HEK293 (cell line): Measurements from ENCODE around the gene SNUPN.

ENCODE experiments used
- CTCF ChIA-PET: fragments of 350-600 bp; formaldehyde crosslinking; extraction: SDS; loops from one replicate; lab custom pipeline; 2021; ENCODE audit warnings: antibody characterized with exemption; lab: Yijun Ruan, JAX
- POLR2A ChIA-PET: fragments of 300-600 bp; formaldehyde crosslinking; extraction: SDS; loops from one replicate; lab custom pipeline; 2020; ENCODE audit warnings: antibody characterized with exemption, inconsistent platforms; lab: Yijun Ruan, JAX
- H3K27ac ChIP-seq: fragments of 200-500 bp; sonication (Bioruptor generic); 2 replicates; pipeline ENCODE4 v1.5.1; 2014; ENCODE audit warnings: low read depth, low read length, control low read depth, inconsistent platforms; ENCODE audit errors: extremely low read depth
- H3K36me3 ChIP-seq, 2 experiments: fragments of 200-500 bp in 1 of 2; sonication (Bioruptor generic) in 1 of 2; 1 replicate in 1 of 2; 2 replicates in 1 of 2; pipeline ENCODE4 v1.5.1; 2014 to 2017; ENCODE audit warnings: inconsistent platforms in 2 of 2, low read length in 2 of 2; ENCODE audit not compliant: control insufficient read depth in 2 of 2, insufficient read depth in 1 of 2
- H3K4me1 ChIP-seq: fragments of 200-500 bp; sonication (Bioruptor generic); 2 replicates; pipeline ENCODE4 v1.5.1; 2014; ENCODE audit warnings: mild to moderate bottlenecking, low read length, inconsistent platforms; ENCODE audit not compliant: control insufficient read depth, insufficient read depth
- H3K4me3 ChIP-seq: 2 replicates; pipeline ENCODE4 v1.5.1; 2011; ENCODE audit warnings: low read depth, mild to moderate bottlenecking, control low read depth, low read length, moderate library complexity
- H3K9me3 ChIP-seq: fragments of 200-500 bp; sonication (Bioruptor generic); 2 replicates; pipeline ENCODE4 v1.5.1; 2014; ENCODE audit warnings: low read depth, low read length, inconsistent platforms; ENCODE audit not compliant: control insufficient read depth, insufficient read depth
- BCL11A ChIP-seq: fragments of 450-650 bp; formaldehyde crosslinking; IDR thresholded peaks from 2 replicates; pipeline ENCODE4 v1.5.1; 2016; ENCODE audit warnings: low read depth, missing biosample characterization, missing genetic modification characterization
- GFI1B ChIP-seq: fragments of 450-650 bp; formaldehyde crosslinking; IDR thresholded peaks from 2 replicates; pipeline ENCODE4 v1.5.1; 2016; ENCODE audit warnings: missing biosample characterization, missing genetic modification characterization
- HOXC10 ChIP-seq: sonication (generic); formaldehyde crosslinking; IDR thresholded peaks from 2 replicates; pipeline ENCODE4 v1.8.1; 2023; ENCODE audit warnings: mild to moderate bottlenecking, missing genetic modification reagents
- KLF1 ChIP-seq: fragments of 450-650 bp; formaldehyde crosslinking; IDR thresholded peaks from 2 replicates; pipeline ENCODE4 v1.5.1; 2016; ENCODE audit warnings: missing biosample characterization, missing genetic modification characterization
- KLF7 ChIP-seq: fragments of 450-650 bp; formaldehyde crosslinking; IDR thresholded peaks from 2 replicates; pipeline ENCODE4 v1.5.1; 2016; ENCODE audit warnings: missing biosample characterization, missing genetic modification characterization, borderline replicate concordance
- MYNN ChIP-seq: fragments of 450-650 bp; formaldehyde crosslinking; IDR thresholded peaks from 2 replicates; pipeline ENCODE4 v1.5.1; 2016; ENCODE audit warnings: missing biosample characterization, missing genetic modification characterization, borderline replicate concordance
- PATZ1 ChIP-seq: fragments of 450-650 bp; formaldehyde crosslinking; IDR thresholded peaks from 2 replicates; pipeline ENCODE4 v1.5.1; 2016; ENCODE audit warnings: missing biosample characterization, missing genetic modification characterization
- SP3 ChIP-seq: fragments of 450-650 bp; formaldehyde crosslinking; IDR thresholded peaks from 2 replicates; pipeline ENCODE4 v1.5.1; 2016; ENCODE audit warnings: missing biosample characterization, missing genetic modification characterization
- SP7 ChIP-seq: fragments of 450-650 bp; formaldehyde crosslinking; IDR thresholded peaks from 2 replicates; pipeline ENCODE4 v1.5.1; 2016; ENCODE audit warnings: missing biosample characterization, missing genetic modification characterization
- TRIM28 ChIP-seq: IDR thresholded peaks from 2 replicates; pipeline ENCODE4 v1.6.1; 2011; ENCODE audit warnings: low read length, control low read depth, borderline replicate concordance
- WT1 ChIP-seq: fragments of 450-650 bp; formaldehyde crosslinking; IDR thresholded peaks from 2 replicates; pipeline ENCODE4 v1.5.1; 2016; ENCODE audit warnings: missing biosample characterization, missing genetic modification characterization
- ZBTB1 ChIP-seq: fragments of 450-650 bp; formaldehyde crosslinking; IDR thresholded peaks from 2 replicates; pipeline ENCODE4 v1.5.1; 2016; ENCODE audit warnings: missing biosample characterization, missing genetic modification characterization
- ZBTB17 ChIP-seq: fragments of 450-650 bp; formaldehyde crosslinking; IDR thresholded peaks from 2 replicates; pipeline ENCODE4 v1.5.1; 2016; ENCODE audit warnings: missing biosample characterization, missing genetic modification characterization
- ZBTB48 ChIP-seq: fragments of 450-650 bp; formaldehyde crosslinking; IDR thresholded peaks from 2 replicates; pipeline ENCODE4 v1.5.1; 2016; ENCODE audit warnings: missing biosample characterization, missing genetic modification characterization
- ZFP37 ChIP-seq: fragments of 450-650 bp; formaldehyde crosslinking; IDR thresholded peaks from 2 replicates; pipeline ENCODE4 v1.5.1; 2016; ENCODE audit warnings: missing biosample characterization, missing genetic modification characterization
- ZFP69B ChIP-seq: fragments of 450-650 bp; formaldehyde crosslinking; IDR thresholded peaks from 2 replicates; pipeline ENCODE4 v1.5.1; 2016; ENCODE audit warnings: missing biosample characterization, missing genetic modification characterization
- ZNF169 ChIP-seq: fragments of 450-650 bp; formaldehyde crosslinking; IDR thresholded peaks from 2 replicates; pipeline ENCODE4 v1.5.1; 2016; ENCODE audit warnings: missing biosample characterization, missing genetic modification characterization
- ZNF747 ChIP-seq: fragments of 450-650 bp; formaldehyde crosslinking; IDR thresholded peaks from 2 replicates; pipeline ENCODE4 v1.5.1; 2016; ENCODE audit warnings: missing biosample characterization, missing genetic modification characterization
- ZNF76 ChIP-seq: fragments of 450-650 bp; formaldehyde crosslinking; IDR thresholded peaks from 2 replicates; pipeline ENCODE4; 2016; ENCODE audit warnings: low read depth, missing biosample characterization, missing genetic modification characterization, borderline replicate concordance
- TF ChIP-seq, protein P1 (sequence below): fragments of 450-650 bp; formaldehyde crosslinking; IDR thresholded peaks from 2 replicates; pipeline ENCODE4 v1.5.1; 2016; ENCODE audit warnings: missing biosample characterization, missing genetic modification characterization
- TF ChIP-seq, protein P2 (sequence below): fragments of 450-650 bp; formaldehyde crosslinking; IDR thresholded peaks from 2 replicates; pipeline ENCODE4 v1.5.1; 2017; ENCODE audit warnings: missing biosample characterization, missing genetic modification characterization
- TF ChIP-seq, protein P3 (sequence below): fragments of 450-650 bp; formaldehyde crosslinking; IDR thresholded peaks from 2 replicates; pipeline ENCODE4 v1.5.1; 2017; ENCODE audit warnings: missing biosample characterization, mild to moderate bottlenecking, missing genetic modification characterization, moderate library complexity
- TF ChIP-seq, protein P4 (sequence below): fragments of 450-650 bp; formaldehyde crosslinking; IDR thresholded peaks from 2 replicates; pipeline ENCODE4 v1.5.0; 2017; ENCODE audit warnings: missing biosample characterization, missing genetic modification characterization, borderline replicate concordance

Gene SNUPN

DNA sequence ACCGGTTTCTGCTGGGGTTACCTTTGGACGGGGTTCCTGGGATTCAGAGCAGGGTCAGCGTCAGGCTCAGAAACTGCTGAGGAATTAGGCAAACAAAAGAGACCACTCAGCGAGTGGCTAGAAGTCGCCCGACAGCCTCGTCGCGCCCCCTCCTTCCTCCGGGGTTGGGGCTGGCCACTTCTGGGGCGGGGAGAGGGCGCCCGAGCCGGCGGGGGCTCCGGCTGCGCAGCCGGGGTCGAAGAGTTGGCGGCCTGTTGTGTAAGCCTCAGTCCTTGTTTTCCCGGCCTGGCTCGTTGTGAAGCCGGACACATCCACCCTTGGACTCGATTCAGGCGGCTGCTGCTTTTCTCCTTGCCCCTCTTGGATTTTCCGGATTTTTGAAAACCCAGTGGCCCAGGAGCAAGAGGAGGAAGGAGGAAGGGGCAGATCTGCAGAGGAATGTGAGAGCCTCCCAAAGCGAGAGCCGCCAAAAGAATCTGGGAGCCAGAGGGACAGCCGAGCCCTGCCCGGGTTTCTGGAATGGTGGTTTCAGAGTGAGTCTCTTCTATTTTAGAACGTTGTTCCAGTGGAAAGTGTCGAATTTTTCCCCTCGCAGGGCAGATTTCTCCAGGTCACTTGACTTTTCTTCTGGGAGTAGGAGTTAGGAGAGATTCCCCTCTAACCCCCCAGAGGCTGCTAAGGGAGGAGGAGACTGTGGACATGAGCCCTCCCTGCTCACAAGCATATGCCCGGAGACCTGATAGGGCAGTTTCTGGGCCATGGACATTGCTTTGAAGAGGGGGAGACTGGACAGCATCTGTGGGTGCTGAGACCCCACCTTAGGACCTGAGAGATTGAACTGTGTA lies 22.9 kb upstream of the SNUPN start (continued):
- TF ChIP-seq HOXC10 (CRISPR knock-in tag) (no peak), ZNF747 (tag by site-specific recombination) (no peak), ZNF169 (tag by site-specific recombination) (no peak)
- TF ChIP-seq, protein P1, sequence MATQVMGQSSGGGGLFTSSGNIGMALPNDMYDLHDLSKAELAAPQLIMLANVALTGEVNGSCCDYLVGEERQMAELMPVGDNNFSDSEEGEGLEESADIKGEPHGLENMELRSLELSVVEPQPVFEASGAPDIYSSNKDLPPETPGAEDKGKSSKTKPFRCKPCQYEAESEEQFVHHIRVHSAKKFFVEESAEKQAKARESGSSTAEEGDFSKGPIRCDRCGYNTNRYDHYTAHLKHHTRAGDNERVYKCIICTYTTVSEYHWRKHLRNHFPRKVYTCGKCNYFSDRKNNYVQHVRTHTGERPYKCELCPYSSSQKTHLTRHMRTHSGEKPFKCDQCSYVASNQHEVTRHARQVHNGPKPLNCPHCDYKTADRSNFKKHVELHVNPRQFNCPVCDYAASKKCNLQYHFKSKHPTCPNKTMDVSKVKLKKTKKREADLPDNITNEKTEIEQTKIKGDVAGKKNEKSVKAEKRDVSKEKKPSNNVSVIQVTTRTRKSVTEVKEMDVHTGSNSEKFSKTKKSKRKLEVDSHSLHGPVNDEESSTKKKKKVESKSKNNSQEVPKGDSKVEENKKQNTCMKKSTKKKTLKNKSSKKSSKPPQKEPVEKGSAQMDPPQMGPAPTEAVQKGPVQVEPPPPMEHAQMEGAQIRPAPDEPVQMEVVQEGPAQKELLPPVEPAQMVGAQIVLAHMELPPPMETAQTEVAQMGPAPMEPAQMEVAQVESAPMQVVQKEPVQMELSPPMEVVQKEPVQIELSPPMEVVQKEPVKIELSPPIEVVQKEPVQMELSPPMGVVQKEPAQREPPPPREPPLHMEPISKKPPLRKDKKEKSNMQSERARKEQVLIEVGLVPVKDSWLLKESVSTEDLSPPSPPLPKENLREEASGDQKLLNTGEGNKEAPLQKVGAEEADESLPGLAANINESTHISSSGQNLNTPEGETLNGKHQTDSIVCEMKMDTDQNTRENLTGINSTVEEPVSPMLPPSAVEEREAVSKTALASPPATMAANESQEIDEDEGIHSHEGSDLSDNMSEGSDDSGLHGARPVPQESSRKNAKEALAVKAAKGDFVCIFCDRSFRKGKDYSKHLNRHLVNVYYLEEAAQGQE, result no peak
- TF ChIP-seq, protein P2, sequence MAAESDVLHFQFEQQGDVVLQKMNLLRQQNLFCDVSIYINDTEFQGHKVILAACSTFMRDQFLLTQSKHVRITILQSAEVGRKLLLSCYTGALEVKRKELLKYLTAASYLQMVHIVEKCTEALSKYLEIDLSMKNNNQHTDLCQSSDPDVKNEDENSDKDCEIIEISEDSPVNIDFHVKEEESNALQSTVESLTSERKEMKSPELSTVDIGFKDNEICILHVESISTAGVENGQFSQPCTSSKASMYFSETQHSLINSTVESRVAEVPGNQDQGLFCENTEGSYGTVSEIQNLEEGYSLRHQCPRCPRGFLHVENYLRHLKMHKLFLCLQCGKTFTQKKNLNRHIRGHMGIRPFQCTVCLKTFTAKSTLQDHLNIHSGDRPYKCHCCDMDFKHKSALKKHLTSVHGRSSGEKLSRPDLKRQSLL (tag by site-specific recombination), result peak; percentile 79

DNA sequence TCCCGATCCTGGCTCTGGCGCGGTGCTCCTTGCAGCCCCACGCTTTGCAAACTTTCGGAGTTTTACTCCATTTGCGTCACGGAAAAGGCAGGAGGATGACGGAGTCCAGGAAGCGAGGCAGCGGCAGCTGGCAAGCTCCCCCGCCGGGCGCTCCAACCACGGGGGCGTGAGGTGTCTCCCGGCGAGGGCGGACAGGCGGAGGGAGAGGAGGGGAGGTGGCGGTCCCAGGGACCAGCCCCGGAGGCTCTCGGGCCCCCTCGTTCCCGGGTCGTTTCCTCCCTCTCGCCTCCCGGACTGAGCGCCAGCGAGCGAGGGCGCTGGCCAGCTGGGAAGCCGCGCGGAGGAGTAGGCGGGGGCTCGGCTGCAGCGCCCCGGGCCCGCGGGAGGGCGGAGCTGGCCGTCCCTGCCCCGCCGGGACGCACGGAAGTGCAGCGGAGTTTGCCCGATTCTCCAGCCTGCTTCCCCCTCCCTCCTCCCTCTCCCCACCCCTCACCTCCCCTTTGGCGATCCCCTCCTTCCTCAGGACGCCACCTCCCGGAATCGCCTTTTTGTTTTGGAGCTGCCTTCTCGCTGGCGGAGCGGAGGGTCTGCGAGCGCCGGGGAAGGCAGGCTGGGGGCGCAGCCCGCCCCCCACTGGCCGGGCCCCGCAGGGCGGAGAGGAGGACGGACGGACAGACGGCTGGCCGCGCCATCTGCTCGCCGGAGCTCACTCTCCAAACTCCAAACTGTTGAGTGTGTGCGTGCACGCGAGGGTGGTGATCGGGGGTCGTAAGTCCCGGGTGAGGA lies 22.0 kb upstream of the SNUPN start, which contains the start of gene SNX33:
Gene SNX33, plus strand, starts transcription at position 543 of the 786 bp plus-strand sequence. CDS start 1,191 bp downstream, outside the sequence.
- CTCF ChIA-PET, result interaction anchor here (0.6 to 2.9 kb wide), 18 partner anchors 11 to 339 kb away, joined by 3 to 22 read pairs (median 4); partner anchors contain the start of genes MAN2C1 and SNUPN
- Histone ChIP-seq H3K4me1 (no peaks in the 10 kb centered on the region), H3K4me3 (peak within 1 kb of the TSS; percentile 73), H3K9me3 (no peaks in the 10 kb centered on the region), H3K27ac (peak within 1 kb of the TSS; percentile 74; the same call in 1 of the 2 replicates), H3K36me3 (peaks cover 0 to 10% of the 10 kb centered on the region in 2 experiments; a peak in 1 of 3 replicates)
- POLR2A ChIA-PET, result interaction anchor here (0.5 to 2.6 kb wide), 19 partner anchors 9 to 1618 kb away, joined by 3 to 24 read pairs (median 7); partner anchors contain the start of genes MAN2C1, PTPN9, SIN3A and SNUPN
- TF ChIP-seq ZBTB1 (tag by site-specific recombination) (no peak), ZFP37 (tag by site-specific recombination) (peak; percentile 73), BCL11A (tag by site-specific recombination) (peak; percentile 70), ZNF76 (tag by site-specific recombination) (peak; percentile 84), SP7 (tag by site-specific recombination) (peak; percentile 54; the same call in 1 of the 2 replicates), ZBTB48 (peak; percentile 67), KLF1 (tag by site-specific recombination) (peak; percentile 59), GFI1B (no peak), PATZ1 (tag by site-specific recombination) (peak; percentile 91), ZNF169 (tag by site-specific recombination) (no peak), WT1 (tag by site-specific recombination) (peak; percentile 72), ZFP69B (tag by site-specific recombination) (peak; percentile 38; the same call in 1 of the 2 replicates), KLF7 (0 out of 2 replicates have a peak, but pooled peaks have one; percentile 31), TRIM28 (peak; percentile 31; the same call in 1 of the 2 replicates), SP3 (tag by site-specific recombination) (peak; percentile 93), ZBTB17 (tag by site-specific recombination) (peak; percentile 69), MYNN (tag by site-specific recombination) (no peak; the same call in 1 of the 2 replicates)
- TF ChIP-seq, protein P3, sequence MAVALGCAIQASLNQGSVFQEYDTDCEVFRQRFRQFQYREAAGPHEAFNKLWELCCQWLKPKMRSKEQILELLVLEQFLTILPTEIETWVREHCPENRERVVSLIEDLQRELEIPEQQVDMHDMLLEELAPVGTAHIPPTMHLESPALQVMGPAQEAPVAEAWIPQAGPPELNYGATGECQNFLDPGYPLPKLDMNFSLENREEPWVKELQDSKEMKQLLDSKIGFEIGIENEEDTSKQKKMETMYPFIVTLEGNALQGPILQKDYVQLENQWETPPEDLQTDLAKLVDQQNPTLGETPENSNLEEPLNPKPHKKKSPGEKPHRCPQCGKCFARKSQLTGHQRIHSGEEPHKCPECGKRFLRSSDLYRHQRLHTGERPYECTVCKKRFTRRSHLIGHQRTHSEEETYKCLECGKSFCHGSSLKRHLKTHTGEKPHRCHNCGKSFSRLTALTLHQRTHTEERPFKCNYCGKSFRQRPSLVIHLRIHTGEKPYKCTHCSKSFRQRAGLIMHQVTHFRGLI, result peak; percentile 69; the same call in 1 of the 2 replicates
- TF ChIP-seq, protein P4, sequence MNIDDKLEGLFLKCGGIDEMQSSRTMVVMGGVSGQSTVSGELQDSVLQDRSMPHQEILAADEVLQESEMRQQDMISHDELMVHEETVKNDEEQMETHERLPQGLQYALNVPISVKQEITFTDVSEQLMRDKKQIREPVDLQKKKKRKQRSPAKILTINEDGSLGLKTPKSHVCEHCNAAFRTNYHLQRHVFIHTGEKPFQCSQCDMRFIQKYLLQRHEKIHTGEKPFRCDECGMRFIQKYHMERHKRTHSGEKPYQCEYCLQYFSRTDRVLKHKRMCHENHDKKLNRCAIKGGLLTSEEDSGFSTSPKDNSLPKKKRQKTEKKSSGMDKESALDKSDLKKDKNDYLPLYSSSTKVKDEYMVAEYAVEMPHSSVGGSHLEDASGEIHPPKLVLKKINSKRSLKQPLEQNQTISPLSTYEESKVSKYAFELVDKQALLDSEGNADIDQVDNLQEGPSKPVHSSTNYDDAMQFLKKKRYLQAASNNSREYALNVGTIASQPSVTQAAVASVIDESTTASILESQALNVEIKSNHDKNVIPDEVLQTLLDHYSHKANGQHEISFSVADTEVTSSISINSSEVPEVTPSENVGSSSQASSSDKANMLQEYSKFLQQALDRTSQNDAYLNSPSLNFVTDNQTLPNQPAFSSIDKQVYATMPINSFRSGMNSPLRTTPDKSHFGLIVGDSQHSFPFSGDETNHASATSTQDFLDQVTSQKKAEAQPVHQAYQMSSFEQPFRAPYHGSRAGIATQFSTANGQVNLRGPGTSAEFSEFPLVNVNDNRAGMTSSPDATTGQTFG, result no peak
